NT2/D1 (cell line): ENCODE data around the gene ERLIN1.
"Not testable (repeated sequence)": the region's sequence is repeated elsewhere in the genome, so short reads cannot be mapped to it uniquely, and the experiment has no call there.

ENCODE experiments used
- DNase-seq: peaks from one replicate; pipeline ENCODE4 v3.0.0-alpha.2; 2011; ENCODE audit warnings: low read depth, low spot score
- H3K27me3 ChIP-seq: 2 replicates; pipeline ENCODE4 v1.6.0; 2011; ENCODE audit warnings: mild to moderate bottlenecking; ENCODE audit not compliant: insufficient read length, insufficient read depth
- H3K36me3 ChIP-seq: 2 replicates; pipeline ENCODE4 v1.6.1; 2011; ENCODE audit warnings: mild to moderate bottlenecking, low read length, mixed read lengths; ENCODE audit not compliant: insufficient read depth, insufficient read length
- H3K4me1 ChIP-seq: 2 replicates; pipeline ENCODE4 v1.5.1; 2011; ENCODE audit not compliant: insufficient read depth, insufficient read length
- H3K4me3 ChIP-seq: 2 replicates; pipeline ENCODE4 v1.5.1; 2011; ENCODE audit warnings: low read depth; ENCODE audit not compliant: insufficient read length
- H3K9ac ChIP-seq: 2 replicates; pipeline ENCODE4 v1.6.0; 2011; ENCODE audit warnings: low read depth; ENCODE audit not compliant: insufficient read length
- H3K9me3 ChIP-seq: 2 replicates; pipeline ENCODE4 v1.5.1; 2011; ENCODE audit warnings: mild to moderate bottlenecking, low read length; ENCODE audit not compliant: insufficient read depth
- SUZ12 ChIP-seq: IDR thresholded peaks from 2 replicates; pipeline ENCODE4 v1.6.1; 2011; ENCODE audit not compliant: insufficient read length, insufficient read depth; ENCODE audit errors: extremely low read depth
- YY1 ChIP-seq: IDR thresholded peaks from 2 replicates; pipeline ENCODE4 v1.6.1; 2011; ENCODE audit not compliant: insufficient read length, insufficient read depth
- ZNF274 ChIP-seq: IDR thresholded peaks from 2 replicates; pipeline ENCODE4 v1.6.1; 2011; ENCODE audit warnings: mild to moderate bottlenecking, low read depth, low read length

ERLIN1 gene

DNA sequence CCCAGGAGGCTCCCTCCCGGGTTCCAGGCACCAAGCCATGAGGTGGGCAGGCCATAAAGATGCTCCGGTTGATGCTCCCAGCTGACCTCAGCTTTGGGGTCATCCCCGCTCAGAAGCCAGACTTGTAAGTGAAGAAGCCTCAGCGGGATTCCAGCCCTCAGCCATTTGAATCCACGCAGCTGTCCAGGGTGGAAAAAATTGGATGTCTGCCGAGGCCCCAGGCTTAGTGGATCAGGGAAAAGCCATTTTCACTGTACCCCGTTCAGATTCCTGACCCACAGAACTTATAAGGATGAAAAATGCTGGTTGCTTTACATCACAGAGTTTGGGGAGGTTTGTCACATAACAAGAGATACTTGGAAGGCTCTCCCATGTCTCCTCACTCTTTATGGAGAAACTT lies 55.0 kb downstream of the ERLIN1 start:
- no peak for DNase-seq
- Histone ChIP-seq H3K27me3 (no peaks in the 10 kb centered on the region), H3K9ac (no peak overlapping the region), H3K4me3 (no peak overlapping the region), H3K9me3 (peaks cover 19% of the 10 kb centered on the region; the same call in 1 of the 2 replicates), H3K36me3 (no peaks in the 10 kb centered on the region), H3K4me1 (no peaks in the 10 kb centered on the region)
- TF ChIP-seq ZNF274: no peak
- TF ChIP-seq SUZ12: no peak
- no peak for TF ChIP-seq YY1

DNA sequence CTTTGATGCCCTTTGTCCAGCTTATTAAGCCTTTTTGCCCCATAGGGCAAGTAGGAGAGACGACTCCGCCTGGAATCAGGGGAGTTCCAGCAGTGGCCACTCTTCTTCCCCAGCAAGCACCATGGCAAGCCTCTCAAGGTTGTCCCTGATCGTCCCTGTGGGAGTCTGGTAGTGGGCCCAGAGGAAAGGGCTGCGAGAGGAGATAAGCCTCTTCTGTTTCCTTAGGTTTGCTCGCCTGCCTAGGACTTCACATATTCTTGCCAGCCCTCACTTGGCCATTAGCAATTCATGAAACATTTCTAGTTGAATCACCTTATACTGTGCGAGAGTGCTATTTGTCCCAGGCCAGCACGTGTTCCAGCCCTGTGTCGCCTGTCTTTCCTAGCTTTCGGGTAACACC lies 56.4 kb downstream of the ERLIN1 start:
- H3K27me3 ChIP-seq: no peaks in the 10 kb centered on the region
- no peak for DNase-seq
- no peak overlapping the region for H3K9ac ChIP-seq
- H3K4me3 ChIP-seq: no peak overlapping the region
- no peak for TF ChIP-seq YY1
- TF ChIP-seq ZNF274: no peak
- no peak for TF ChIP-seq SUZ12
- H3K9me3 ChIP-seq: peaks cover 10% of the 10 kb centered on the region; the same call in 1 of the 2 replicates
- no peaks in the 10 kb centered on the region for H3K36me3 ChIP-seq
- no peaks in the 10 kb centered on the region for H3K4me1 ChIP-seq

DNA sequence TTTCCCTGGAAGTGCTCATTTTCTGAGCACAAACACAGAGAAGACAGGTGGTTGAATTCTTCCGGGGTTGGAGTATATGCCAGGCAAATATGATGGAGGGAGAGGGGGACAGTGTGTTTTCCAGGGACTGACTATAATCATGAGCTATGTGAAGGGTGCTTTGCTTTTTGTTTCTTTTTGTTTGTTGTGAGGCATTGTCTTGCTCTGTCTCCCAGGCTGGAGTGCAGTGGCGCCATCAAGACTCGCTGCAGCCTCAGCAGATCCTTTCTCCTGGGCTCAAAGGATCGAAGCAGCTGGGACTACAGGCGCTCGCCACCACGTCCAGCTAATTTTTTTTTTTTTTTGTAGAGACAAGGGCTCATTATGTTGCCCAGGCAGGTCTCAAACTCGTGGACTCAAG lies 56.9 kb downstream of the ERLIN1 start:
- no peak for TF ChIP-seq ZNF274
- no peak for TF ChIP-seq SUZ12
- TF ChIP-seq YY1: no peak
- Histone ChIP-seq H3K4me1 (no peaks in the 10 kb centered on the region), H3K27me3 (no peaks in the 10 kb centered on the region), H3K9me3 (peaks cover 5% of the 10 kb centered on the region; the same call in 1 of the 2 replicates), H3K9ac (no peak overlapping the region), H3K36me3 (no peaks in the 10 kb centered on the region), H3K4me3 (no peak overlapping the region)
- no peak for DNase-seq

DNA sequence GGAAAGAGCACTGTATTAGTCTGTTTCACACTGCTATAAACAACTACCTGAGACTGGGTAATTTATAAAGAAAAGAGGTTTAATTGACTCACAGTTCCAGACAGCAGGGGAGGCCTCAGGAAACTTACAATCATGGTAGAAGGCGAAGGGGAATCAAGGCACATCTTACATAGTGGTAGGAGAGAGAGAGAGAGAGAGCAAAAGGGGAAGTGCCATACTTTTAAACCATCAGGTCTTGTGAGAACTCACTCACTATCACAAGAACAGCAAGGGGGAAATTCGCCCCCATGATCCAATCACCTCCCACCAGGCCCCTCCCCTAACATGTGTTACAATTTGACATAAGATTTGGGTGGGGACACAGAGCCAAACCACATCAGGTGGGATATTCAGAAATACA lies 60.5 kb downstream of the ERLIN1 start:
- not testable (repeated sequence) for H3K9me3 ChIP-seq, H3K4me3 ChIP-seq, DNase-seq, H3K4me1 ChIP-seq, H3K9ac ChIP-seq, H3K36me3 ChIP-seq, H3K27me3 ChIP-seq

DNA sequence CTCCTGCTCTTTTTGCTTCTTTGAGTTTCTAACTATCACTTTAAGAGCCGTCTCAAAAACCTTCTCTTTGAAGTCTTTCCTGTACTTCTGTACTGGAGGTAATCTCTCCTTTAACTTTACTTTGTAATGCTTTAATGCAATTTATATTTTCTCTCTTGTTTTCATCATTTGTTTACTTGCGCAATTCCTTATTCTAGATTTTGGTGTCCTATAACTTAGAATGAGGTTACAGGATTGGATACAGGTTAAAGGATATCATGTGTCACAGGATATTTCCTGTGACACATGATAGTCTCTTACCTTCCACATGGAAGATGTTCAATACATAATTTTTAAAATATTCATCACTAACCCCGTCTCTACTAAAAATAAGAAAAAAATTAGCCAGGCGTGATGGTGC lies 61.7 kb downstream of the ERLIN1 start:
- TF ChIP-seq SUZ12 (no peak), YY1 (no peak), ZNF274 (no peak)
- no peak for DNase-seq
- H3K36me3 ChIP-seq: no peaks in the 10 kb centered on the region
- no peak overlapping the region for H3K4me3 ChIP-seq
- H3K27me3 ChIP-seq: no peaks in the 10 kb centered on the region
- no peak overlapping the region for H3K9ac ChIP-seq
- H3K4me1 ChIP-seq: no peaks in the 10 kb centered on the region
- H3K9me3 ChIP-seq: no peaks in the 10 kb centered on the region

DNA sequence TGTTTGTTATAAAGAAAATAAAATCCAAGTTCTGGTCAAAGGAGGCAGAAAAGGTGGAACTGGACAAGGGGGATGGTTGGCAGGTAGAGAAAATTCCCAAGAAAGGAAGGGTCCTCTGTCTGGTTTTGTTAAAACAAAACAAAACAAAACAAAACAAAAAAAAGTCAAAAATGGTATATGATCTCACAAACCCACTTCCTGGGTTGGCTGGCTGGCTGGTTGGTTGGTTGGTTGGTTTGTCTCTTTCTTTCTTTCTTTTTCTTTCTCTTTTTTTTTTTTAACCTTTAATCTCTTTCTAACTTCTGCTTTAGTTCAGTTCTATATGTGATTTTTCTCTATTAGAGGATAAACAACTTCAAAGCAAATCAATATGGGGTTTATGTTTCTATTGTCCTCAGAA lies 63.0 kb downstream of the ERLIN1 start:
- DNase-seq: no peak
- no peak overlapping the region for H3K9ac ChIP-seq
- no peaks in the 10 kb centered on the region for H3K27me3 ChIP-seq
- no peak overlapping the region for H3K4me3 ChIP-seq
- no peaks in the 10 kb centered on the region for H3K9me3 ChIP-seq
- H3K36me3 ChIP-seq: no peaks in the 10 kb centered on the region
- H3K4me1 ChIP-seq: no peaks in the 10 kb centered on the region
- no peak for TF ChIP-seq ZNF274
- no peak for TF ChIP-seq YY1
- TF ChIP-seq SUZ12: no peak

DNA sequence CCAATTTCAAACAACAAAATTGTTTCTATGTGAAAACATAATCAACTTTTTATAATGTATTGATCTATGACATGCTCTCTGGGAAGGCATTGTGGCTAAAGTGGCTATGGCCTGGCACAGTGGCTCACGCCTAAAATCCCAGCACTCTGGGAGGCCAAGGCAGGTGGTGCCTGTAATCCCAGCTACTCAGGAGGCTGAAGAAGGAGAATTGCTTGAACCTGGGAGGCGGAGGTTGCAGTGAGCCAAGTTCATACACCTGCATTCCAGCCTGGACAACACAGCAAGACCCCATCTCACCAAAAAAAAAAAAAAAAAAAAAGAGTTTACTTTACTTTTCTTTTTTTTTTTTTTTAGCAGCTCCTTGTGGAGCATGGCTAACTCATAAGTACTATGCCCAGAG lies 65.3 kb downstream of the ERLIN1 start:
- DNase-seq: no peak
- Histone ChIP-seq H3K27me3 (no peaks in the 10 kb centered on the region), H3K9me3 (no peaks in the 10 kb centered on the region)

DNA sequence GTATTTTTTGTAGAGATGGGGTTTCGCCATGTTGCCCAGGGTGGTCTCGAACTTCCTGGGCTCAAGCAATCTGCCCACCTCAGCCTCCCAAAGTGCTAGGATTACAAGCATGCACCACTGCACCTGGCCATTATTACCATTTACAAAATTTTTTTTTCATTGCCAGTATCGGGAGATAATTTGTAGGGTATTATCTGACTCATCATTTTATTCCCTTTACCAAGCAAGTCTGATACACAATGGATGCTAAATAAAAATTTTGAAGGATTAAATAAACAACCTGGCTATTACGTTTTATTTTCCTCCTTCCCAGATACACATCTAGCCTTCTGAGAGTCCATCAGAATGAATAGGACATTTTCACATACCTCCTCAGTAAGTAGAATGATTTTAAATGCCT lies 66.1 kb downstream of the ERLIN1 start:
- no peak for DNase-seq
- Histone ChIP-seq H3K36me3 (no peaks in the 10 kb centered on the region), H3K4me1 (no peaks in the 10 kb centered on the region), H3K27me3 (no peaks in the 10 kb centered on the region), H3K4me3 (no peak overlapping the region), H3K9me3 (no peaks in the 10 kb centered on the region), H3K9ac (no peak overlapping the region)
- TF ChIP-seq ZNF274: no peak
- no peak for TF ChIP-seq YY1
- no peak for TF ChIP-seq SUZ12

More for the DNA sequence above, 65.3 kb downstream of the ERLIN1 start:
- no peak overlapping the region for H3K9ac ChIP-seq
- H3K4me1 ChIP-seq: no peaks in the 10 kb centered on the region
- TF ChIP-seq ZNF274 (no peak), SUZ12 (no peak), YY1 (no peak)
- H3K4me3 ChIP-seq: no peak overlapping the region
- H3K36me3 ChIP-seq: no peaks in the 10 kb centered on the region
